GM21360 (cell line): ENCODE results near the gene SCAMP4.

Source experiments
- ATAC-seq: cut with Tn5 transposase; IDR thresholded peaks from one replicate; pipeline ENCODE4 v1.9.1; 2021; ENCODE audit warnings: mild to moderate bottlenecking, moderate library complexity; ENCODE audit not compliant: unreplicated experiment

SCAMP4 gene

DNA sequence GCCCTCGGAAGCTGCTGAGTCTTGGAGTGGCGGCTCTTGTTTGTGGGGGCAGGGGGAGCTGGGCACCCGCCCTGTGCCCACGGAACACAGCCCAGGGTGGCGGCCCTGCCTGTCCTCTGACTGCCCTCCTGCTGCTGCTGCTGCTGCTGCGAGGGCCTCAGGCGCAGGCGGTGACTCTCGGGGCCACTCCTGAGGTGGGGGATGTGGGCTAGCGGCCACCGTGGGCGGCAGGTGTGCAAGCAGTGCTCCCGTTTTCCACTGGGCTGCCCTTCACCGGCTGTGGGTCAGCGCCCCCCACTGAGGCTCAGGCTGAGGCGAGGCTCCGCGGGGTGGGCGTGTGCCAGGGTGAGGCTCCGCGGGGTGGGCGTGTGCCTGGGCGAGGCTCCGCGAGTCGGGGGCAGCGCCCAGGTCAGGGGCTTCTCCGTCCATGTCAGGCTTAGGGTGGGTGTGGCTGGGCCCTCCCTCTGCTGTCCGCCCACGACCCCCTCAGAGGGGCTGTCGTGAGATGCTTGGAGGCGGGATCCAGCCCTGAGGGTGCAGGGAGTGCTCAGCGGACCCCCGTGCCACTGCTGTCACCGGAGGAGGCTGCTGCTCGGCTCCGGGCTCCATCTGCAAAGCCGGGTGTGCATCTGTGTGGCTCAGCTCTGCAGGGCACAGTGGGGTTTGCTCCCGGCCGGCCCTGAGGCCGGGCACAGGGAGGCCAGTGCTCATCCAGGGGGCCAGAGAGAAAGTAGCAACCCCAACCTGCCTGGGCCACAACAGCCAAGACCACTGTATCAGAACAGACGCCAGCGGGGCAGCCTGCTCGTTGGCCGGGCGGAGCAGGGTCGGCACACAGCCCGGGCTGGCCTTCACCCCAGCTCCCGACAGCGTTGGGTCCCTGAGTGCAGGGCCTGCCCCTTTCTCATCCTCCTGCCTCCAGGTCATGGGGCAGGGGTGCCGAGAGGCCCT, 50.2 kb downstream of the SCAMP4 start:
- no peak for ATAC-seq

DNA sequence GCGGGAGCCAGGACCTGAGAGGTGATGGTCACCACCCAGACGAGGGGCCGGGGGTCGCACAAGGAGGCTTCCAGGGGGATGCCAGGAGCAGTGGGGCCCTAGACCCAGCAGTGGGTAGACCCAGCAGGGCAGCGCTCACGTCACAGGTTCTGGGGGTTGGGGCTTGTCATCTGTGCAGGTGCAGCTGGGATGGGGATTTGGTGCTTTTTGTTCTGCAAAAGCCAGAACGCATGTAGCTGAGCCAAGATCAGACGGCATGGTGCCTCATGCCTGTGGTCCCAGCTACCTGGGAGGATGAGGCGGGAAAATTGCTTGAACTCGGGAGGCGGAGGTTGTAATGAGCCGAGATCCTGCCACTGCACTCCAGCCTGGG, 50.9 kb downstream of the SCAMP4 start:
- no peak for ATAC-seq

DNA sequence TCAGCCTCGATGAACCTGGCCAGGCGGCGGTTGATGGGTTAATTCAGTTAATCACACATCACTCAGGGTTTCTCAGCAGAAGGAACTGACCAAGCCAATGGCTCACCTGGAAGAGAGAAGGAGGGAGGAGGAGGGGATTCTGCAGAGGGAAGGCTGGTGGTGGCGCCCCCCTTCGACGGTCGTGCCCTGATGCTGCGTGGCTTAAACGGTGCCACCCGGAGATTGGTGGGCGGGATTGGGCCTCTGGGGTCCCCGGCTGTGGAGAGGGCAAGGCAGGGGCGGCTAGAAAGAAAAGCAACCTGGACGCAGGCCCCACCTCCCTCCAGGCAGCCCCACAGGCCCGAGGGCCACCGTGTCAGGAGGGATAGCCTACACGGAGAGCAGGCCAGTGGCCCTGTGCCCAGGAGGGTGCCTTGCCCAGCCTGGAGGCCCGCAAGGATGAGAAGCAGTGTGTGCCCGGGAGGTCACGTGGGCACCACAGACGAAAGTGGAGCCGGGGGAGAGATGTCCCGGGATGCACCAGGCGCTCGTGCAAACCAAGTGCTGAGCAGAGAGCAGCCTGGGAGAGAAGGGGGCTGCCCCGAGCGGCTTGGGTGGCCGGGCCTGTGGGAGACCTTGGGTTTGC, 51.8 kb downstream of the SCAMP4 start:
- ATAC-seq: no peak

DNA sequence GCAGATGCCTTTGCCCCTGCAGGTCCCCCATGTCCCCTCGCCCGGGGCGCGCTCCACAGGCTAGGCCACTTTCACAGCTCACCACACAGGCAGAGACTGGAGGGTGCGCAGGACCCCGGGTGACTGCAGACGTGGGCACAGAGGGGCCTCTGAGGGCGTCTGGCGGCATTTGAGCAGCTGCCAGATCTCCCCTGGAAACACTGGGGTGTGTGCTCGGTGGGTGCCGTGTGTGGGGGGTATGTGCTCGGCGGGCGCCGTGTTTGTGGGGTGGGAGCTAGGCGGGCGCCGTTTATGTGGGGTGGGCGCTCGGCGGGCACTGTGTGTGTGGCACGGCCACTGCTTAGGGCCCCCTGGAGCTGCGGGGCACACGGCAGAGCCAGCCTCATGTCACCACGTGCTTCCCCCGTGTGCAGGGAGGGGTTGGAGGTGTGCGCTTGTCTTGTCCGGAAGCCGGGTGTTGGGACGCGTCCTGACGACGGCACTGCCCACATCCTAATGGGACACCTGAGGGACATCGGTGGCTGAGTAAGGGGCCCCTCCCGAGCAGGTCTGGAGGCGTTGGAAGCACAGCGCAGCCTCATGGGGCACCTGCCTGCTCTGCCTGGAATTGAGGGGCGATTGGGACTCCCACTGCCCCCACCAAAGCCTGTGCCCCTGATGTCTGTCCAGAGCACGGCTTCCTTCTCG, 52.5 kb downstream of the SCAMP4 start:
- ATAC-seq: no peak

DNA sequence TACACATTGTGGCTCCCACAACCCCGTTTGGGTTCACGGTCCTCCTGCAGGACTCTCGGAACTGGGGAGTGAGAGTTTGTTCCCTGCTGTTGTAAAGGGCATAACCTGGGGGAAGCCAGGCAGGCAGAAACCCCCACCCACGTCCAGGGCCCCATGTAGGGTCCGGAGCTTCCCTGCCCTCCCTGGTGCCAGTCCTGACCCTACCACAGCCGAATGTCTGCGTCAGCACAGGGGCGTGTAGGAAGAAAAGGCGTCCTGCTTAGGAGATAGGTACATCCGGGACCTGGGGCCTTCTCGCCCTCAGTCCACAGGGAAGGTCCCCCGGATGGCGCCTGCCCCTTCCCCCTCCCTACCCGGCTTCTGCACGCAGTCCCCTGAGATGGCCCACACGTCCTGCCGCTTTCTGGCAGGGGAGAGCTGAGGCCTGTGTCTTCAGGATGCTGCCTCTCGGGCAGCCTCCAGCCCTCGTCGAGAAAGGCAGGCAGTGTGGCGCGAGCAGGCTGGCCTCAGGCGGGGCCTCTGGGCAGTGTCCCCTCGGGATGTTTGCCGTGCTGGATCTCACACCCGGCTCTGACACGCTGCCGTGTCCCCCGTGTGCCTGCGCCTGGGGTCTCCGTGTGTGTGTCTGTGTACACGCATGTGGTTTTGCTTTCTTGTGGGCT, 54.9 kb downstream of the SCAMP4 start:
- ATAC-seq: no peak

DNA sequence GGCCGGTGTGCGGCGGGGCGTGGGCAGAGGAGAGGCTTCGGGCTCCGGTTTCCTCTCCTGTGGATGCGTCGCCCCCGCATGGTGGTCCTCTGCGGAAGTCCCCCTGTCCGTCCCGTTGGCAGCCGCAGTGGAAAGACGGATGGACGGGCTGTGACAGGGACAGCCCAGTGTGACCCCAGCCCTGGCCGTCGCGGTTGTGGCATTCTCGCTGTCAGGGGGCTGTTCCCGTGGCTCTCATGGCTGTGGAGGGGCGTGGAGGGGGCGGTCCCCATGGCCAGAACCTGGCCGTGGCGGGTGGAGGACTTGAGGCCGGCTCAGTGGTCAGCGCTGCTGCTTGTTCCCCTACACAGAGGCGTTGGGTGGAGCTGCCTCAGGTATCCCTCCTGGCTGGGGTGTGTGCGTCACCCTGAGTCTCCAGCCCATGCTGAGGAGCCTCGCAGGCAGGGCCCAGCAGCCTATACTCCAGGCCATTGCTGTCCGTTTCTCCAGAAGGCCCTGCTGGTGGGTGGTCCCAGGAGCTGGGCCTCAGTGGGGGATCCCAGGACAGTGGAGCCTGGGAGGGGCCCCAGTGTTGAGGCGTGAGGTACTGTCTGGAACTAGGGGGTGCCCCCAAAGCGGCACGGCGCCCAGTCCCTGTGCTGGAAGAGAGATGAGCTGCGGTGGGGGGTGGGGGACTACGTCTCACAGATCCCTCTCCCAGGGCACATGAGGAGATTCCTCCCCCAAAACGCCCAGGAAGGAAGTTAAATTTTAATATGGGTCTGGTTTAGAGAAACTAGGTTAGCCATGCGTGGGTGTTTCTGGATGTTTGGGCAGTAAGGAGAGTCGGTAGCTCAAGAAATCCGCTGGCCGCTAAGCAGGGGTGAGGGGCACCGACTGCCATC, 56.0 kb downstream of the SCAMP4 start:
- ATAC-seq: no peak

- no peak for ATAC-seq
Measured at GRCh38 chr19:1962674-1963073, 57.5 kb downstream of the SCAMP4 start.

DNA sequence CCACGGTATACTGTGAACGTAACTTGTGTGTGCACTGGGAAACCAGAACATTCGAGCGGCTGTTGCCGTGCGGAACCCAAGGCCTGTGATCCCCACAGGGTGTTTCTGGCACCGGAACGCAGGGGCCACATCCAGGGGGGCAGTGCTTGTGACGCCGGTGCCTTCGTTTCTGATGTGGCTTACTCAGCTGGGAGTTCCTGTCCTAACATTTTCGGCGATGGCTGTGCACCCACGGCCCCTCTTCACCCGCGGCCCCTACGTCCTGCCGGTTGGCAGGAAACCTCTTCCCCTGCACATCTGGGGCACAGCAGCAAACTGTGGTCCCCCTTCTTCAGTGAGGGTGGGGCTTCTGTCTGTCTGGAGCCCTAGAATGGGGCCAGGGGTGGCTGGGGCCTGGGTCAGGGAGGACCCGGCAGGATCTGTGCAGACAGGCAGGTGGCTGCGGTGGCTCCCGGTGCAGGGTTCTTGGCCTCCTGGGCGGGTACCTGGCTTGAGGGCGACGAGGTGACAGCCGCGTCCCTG, 61.9 kb downstream of the SCAMP4 start:
- no peak for ATAC-seq

DNA sequence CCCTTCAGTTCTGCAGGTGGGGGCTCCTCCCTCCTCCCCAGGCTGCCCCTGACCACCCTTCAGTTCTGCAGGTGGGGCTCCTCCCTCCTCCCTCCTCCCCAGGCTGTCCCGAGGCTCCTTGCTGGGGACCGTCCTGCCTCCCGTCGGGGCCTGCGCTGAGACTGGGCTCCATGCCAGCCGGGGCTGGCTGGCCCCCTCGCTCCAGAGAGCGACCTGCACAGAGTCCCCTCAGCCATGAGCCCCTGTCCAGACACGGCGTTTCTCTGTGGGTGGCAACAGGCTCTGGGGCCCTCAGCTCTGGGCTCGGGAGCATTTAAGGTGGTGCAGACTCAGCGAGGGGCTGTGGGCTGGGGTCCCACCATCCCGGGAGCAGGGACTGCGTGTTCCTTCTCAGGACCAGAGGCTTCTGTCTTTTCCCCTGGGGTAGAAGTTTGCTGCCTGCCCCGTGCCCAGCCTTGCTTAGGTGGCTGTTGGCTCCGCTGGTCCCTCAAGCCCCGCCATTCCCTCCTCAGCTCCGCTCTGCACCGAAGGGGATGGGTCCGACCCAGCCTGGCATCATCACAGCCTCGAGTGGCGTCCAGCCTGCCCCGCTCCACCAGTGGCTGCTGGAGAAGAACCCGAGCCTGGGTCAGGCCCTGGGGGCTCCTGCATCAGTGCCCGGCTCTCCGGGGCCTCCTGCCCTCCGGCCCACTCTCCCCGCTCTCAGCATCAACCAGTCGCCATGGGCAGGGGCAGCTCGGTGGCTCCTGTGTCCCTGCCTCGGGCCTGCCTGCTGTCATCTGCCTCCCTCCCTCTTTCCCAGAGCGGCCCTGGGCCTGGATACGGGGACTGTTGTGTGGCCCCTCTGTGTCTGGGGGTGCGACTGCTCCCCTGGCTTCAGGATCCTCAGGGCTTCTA, 63.3 kb downstream of the SCAMP4 start:
- ATAC-seq: no peak

- ATAC-seq: no peak
Measured at GRCh38 chr19:1969176-1970002, 64.2 kb downstream of the SCAMP4 start.

- no peak for ATAC-seq
Measured at GRCh38 chr19:1970003-1970805, 65.0 kb downstream of the SCAMP4 start.

DNA sequence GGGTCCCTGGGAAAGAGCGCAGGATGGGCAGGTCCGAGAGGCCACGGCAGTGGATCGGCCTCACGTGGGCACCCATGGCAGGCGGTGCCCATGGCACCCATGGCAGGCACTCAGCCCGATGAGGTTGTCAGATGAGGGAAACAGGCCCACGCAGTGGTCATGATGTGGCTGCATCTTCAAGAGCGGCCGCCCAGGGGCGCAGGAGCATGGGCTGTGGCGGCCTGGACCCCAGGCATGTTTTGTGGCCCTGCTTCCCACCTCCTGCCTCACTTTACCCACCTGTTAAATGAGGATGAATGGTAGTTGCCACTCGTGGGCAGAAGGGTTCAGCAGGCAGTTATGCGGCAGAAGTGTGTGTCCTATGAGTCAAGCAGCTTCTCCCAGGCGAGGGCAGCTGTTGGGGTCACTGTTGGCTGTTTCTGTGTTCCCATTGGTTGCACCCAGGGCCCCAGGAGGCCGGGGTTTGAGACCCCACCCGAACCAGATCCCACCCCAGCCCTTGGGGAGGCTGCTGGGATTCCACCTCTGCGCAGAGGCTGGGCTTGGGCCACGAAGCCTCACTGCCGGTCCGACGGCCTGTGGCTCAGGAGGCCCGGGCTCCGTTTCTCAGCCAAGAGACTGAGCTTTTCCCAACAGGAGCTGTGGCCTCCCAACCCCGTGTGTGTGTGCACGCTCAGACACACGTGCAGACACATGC, 65.8 kb downstream of the SCAMP4 start:
- no peak for ATAC-seq

DNA sequence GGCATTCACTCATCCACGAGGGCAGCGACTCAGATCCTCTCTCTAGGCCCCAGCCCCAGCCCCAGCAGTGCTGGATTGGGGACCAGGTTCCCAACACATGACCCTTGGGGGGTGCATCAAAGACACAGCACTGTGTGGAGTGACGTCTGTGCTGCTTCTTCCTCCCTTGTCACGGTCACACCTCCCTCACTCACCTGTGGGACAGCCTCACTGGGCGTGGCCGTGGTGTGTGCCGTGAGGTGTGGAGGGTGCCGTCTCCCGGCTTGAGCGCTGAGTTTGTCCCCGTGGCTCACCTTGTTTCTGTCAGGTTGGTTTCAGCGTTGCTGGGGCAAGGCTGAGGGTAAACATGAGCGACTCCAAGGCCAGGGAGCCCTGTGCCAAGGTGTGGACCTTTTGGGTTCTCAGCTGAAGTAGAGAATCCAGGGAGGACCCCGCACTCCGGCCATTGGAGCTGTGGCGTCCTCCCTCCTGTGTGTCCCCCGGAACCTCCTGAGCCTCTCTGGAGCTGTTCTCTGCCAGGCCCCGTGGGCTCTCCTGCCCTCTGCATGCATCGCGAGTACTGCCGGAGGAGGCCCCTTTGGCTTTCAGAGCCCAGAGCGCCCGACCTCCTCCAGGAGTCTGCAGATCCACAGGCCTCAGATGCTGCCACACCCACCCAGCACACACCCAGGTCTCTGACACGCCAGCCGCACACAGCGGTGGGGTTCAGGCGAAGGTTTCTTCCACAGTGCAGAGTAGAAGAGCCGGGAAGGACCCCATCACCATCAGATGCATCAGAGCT, 69.4 kb downstream of the SCAMP4 start:
- ATAC-seq: no peak

DNA sequence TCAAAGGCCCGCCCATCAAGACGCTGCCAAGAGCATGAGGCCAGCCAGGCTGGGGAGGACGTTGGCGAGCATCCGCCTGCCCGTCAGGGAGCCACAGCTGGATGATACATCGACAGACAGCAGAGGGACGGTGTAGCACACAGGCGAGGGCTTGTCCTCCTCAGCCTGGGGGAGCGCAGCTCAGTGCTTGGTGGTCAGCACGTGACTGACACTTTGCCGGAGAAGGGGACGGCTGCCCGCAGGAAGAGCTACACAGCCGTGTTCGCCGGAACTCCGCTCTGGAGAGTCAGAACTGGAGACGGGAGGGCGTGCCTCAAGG, 69.9 kb downstream of the SCAMP4 start:
- no peak for ATAC-seq
